ENCODE data around the gene ZBTB20. TPM values are rescaled to one million over a fixed set of nuclear protein-coding genes. Genes with fewer than 3 reads are reported as not detected.
A peak's percentile ranks its signal among the peaks of the same experiment; 100 is the strongest.

Gene ZBTB20
- polyA plus RNA-seq, 12 donors = 1.6 to 20.0 (median 3.3) TPM

- no peak for DNase-seq
These were observed 853.1 kb downstream of the ZBTB20 start, which contains the start of gene TIGIT for GRCh38 chr3:114293838-114294535. TSS of gene TIGIT (plus strand) at chr3:114294028. CDS start at chr3:114294062, 34 bp downstream.

- peak; percentile 6 for DNase-seq
These were observed 855.9 kb downstream of the ZBTB20 start for GRCh38 chr3:114290911-114291901.

- DNase-seq = no peak
These were observed 860.8 kb downstream of the ZBTB20 start for GRCh38 chr3:114286266-114286665.

GRCh38 chr3:114285648-114286230 is 861.3 kb downstream of the ZBTB20 start:
- no peak for DNase-seq

GRCh38 chr3:114284644-114285043 is 862.4 kb downstream of the ZBTB20 start:
- no peak for DNase-seq

Measured in muscle of arm (tissue), 12 donors.